Thymus (tissue), 11 donors: ENCODE measurements around the gene TMEM47. TPM values are rescaled to one million over a fixed set of nuclear protein-coding genes. Genes with fewer than 3 reads are reported as not detected.
A peak's percentile ranks its signal among the peaks of the same experiment; 100 is the strongest.

Source experiments
- DNase-seq, 9 donors: peaks; one replicate each; pipeline ENCODE4 v3.0.0-alpha.2; 2013; ENCODE audit warnings: low spot score in 9 of 9, low read depth in 6 of 9, missing footprints in 1 of 9
- H3K27ac ChIP-seq, 2 donors: one replicate each; pipeline ENCODE4 v1.5.1; 2013; ENCODE audit warnings: control low read depth in 1 of 2, low read depth in 1 of 2, low read length in 1 of 2, mild to moderate bottlenecking in 1 of 2, moderate library complexity in 1 of 2
- H3K27me3 ChIP-seq, 2 donors: one replicate each; pipeline ENCODE4 v1.5.1; 2013; ENCODE audit warnings: low read length in 1 of 2; ENCODE audit not compliant: control insufficient read depth in 2 of 2, insufficient read depth in 1 of 2
- H3K36me3 ChIP-seq, 2 donors: one replicate each; pipeline ENCODE4 v1.5.1; 2013; ENCODE audit warnings: low read length in 1 of 2, mild to moderate bottlenecking in 1 of 2, moderate library complexity in 1 of 2; ENCODE audit not compliant: control insufficient read depth in 2 of 2, insufficient read depth in 2 of 2
- H3K4me1 ChIP-seq, 2 donors: one replicate each; pipeline ENCODE4 v1.5.1; 2013; ENCODE audit warnings: low read length in 2 of 2; ENCODE audit not compliant: control insufficient read depth in 2 of 2, insufficient read depth in 2 of 2
- H3K4me3 ChIP-seq, 2 donors: one replicate each; pipeline ENCODE4 v1.5.1; 2013; ENCODE audit warnings: low read length in 2 of 2, control low read depth in 1 of 2, mild to moderate bottlenecking in 1 of 2
- H3K9me3 ChIP-seq, 2 donors: one replicate each; pipeline ENCODE4 v1.5.1; 2013; ENCODE audit warnings: low read length in 1 of 2, mild to moderate bottlenecking in 1 of 2; ENCODE audit not compliant: control insufficient read depth in 2 of 2, insufficient read depth in 1 of 2
- WGBS: extraction: QIAGEN DNeasy Blood & Tissue Kit; methylation state at CpG from one replicate; pipeline ENCODE4 v1.1.7; 2013; 5-methylcytosine and 5-hydroxymethylcytosine counted together
- polyA plus RNA-seq: library from polyadenylated mRNA; stranded (reverse); fragments of 200-250 nt; gene quantifications from one replicate; pipeline ENCODE4 v1.2.3, GENCODE V29; 2013
- total RNA-seq: library from RNA; stranded (reverse); fragments of 120-200 nt; gene quantifications from one replicate; pipeline ENCODE4 v1.2.4, GENCODE V29; 2013
- donor health status: healthy.

TMEM47 gene
- total and polyA plus RNA-seq, 2 donors, result 2.7 to 7.4 TPM

DNA sequence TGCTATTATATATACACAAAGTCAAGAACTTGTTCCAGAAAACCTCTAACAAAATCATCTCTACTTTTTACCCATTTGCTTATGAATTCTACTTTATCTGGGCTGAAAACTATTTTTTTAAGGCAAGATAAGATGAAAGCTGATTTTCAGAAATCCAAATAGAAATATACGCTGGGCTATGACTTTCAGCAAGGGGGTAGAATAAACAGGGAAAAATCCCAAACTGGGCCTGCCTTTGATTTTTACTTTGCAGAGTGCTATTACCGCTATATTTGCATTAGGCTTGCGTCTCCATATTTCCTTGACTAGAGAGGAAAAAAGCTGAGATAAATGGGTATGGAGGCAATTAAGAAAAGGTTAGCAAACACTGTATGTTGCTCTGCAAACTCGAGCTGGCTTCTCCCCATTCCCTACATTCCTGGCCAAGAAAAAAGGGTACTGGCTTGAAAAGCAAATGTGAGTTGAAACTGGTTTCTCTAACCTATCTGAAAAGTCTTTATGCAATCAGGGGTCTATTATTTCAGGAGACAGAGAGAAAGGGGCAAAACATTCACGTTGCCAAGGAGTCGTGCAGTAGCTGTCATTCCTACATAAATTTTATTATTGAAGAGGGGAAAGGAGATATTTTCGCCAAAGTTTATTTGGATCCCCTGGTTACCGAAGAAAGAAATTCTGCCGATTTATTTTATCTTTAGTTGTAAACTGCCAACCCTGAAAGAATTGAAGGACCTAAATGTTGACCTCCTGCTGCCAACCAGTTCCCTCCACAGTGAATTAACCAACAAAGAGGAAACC lies 2.2 kb downstream of the TMEM47 start:
- no peaks in the 10 kb centered on the region for H3K4me1 ChIP-seq
- H3K9me3 ChIP-seq, result no peaks in the 10 kb centered on the region
- no peak overlapping the region for H3K27ac ChIP-seq
- no peak for DNase-seq
- peaks cover 4 to 23% of the 10 kb centered on the region in 2 donors for H3K27me3 ChIP-seq
- no peak overlapping the region for H3K4me3 ChIP-seq
- WGBS, result 37% methylated on average over 9 of the region's 9 CpGs
- H3K36me3 ChIP-seq, result no peaks in the 10 kb centered on the region

DNA sequence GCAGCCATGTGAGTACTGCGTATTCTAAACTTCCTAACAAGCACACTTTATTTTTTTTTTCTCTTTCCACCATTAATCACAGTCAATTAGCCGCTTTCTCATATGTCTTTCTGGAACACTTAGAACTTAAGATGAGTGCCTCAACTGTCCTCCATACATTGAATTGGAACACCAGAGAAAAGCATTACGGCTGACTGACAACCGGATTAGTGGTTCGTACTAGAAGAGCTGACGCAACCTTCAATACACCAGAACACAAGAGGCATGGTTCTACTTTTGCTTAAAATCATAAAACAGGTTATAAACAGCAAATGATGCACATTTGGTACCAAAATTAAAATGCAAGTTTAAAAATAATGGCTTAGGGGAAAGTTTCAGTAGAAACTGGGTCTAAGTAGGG lies 3.3 kb downstream of the TMEM47 start:
- no peak for DNase-seq
- H3K4me3 ChIP-seq, result no peak overlapping the region

DNA sequence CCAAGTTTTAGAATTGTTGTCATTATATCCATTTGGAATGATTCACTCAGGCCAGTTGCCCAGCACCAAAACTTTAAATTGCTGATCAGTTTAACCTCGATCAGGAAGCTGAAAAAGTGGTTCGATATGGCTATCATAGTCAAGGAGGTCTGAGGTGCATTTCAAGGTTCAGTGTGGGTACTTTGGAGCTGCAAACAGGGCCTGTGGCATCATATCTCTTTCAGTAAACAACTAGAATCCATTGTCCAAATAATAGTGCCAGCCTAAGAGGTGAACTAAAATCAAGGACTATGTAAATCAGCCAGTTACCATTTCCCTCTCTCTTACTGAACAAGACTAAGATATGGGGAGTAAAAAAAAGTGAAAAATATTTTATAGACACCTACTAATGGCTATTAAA lies 14.2 kb downstream of the TMEM47 start:
- 85% methylated on average over 2 of the region's 2 CpGs for WGBS
- no peaks in the 10 kb centered on the region for H3K4me1 ChIP-seq

More for the DNA sequence above, 3.3 kb downstream of the TMEM47 start:
- no peak overlapping the region for H3K27ac ChIP-seq
- H3K27me3 ChIP-seq, result peaks cover 4 to 23% of the 10 kb centered on the region in 2 donors
- no peaks in the 10 kb centered on the region for H3K4me1 ChIP-seq
- WGBS, result 78% methylated on average over 6 of the region's 6 CpGs
- H3K9me3 ChIP-seq, result no peaks in the 10 kb centered on the region
- no peaks in the 10 kb centered on the region for H3K36me3 ChIP-seq

DNA sequence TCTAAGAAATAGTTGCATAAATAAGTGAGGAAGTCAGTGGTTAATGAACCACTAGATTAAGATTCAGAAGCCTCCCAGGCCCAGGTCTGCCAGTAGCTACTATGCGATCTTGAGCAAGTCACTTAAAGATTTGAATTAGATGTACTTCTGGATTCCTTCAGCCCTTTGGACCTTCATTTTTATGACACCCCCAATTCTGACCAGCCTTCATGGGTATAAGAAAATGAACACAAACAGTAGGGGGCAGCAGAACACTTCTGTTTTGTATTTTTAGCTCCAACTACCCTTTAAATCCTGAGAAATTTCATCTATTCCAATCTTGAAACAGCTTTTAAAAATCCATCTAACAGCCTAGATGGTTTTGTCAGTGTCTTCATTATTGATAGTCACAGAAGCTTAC lies 19.0 kb downstream of the TMEM47 start:
- H3K27ac ChIP-seq, result no peak overlapping the region
- DNase-seq, result peak in 1 of 9 donors; percentile 6
- no peak overlapping the region for H3K4me3 ChIP-seq
- WGBS, result 96% methylated on average over 1 of the region's 1 CpG
- no peaks in the 10 kb centered on the region for H3K9me3 ChIP-seq
- H3K36me3 ChIP-seq, result no peaks in the 10 kb centered on the region
- H3K27me3 ChIP-seq, result no peaks in the 10 kb centered on the region
- H3K4me1 ChIP-seq, result no peaks in the 10 kb centered on the region

More for the DNA sequence above, 14.2 kb downstream of the TMEM47 start:
- no peaks in the 10 kb centered on the region for H3K9me3 ChIP-seq
- H3K4me3 ChIP-seq, result no peak overlapping the region
- H3K27ac ChIP-seq, result no peak overlapping the region
- no peaks in the 10 kb centered on the region for H3K27me3 ChIP-seq
- DNase-seq, result no peak
- H3K36me3 ChIP-seq, result no peaks in the 10 kb centered on the region

DNA sequence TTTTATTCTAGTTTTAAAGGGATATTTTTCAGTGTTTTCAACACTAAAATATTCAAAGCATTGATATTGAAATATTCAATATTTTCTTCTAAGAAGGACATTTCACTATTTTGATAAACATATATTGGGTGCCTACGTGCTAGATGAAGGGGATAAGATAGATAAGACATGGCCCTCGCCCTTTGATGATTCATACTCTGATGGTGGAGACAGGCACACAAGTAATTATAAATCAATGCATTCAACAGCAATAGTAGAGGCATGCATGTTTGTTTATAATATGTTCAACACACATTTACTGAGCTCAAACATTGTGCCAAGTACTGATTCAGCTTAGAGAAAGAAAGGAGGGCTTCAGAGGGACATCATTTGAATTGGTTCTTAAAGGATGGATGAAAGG lies 22.7 kb downstream of the TMEM47 start:
- Histone ChIP-seq H3K4me3 (no peak overlapping the region), H3K27ac (no peak overlapping the region), H3K4me1 (no peaks in the 10 kb centered on the region), H3K9me3 (no peaks in the 10 kb centered on the region), H3K36me3 (no peaks in the 10 kb centered on the region), H3K27me3 (no peaks in the 10 kb centered on the region)
- 79% methylated on average over 2 of the region's 2 CpGs for WGBS
- no peak for DNase-seq

DNA sequence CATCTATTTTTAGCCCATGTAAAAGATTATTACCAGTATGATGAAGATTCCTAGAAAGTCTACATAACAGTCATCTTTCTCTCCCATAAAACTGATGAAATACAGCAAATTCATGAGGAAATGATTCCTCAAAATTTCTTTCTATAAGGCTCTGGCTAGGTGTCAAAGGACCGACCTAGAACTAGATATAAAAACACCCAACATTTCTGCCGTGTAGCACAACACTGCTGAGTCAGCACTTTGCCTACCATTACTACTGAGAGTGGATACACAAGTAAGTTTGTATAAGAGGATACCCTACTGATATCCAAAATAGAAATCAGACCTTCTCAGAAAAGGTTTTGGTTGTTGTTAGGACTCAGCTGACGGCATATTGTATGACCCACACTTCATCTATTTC lies 24.7 kb downstream of the TMEM47 start:
- DNase-seq, result no peak
- WGBS, result 88% methylated on average over 3 of the region's 3 CpGs
- Histone ChIP-seq H3K36me3 (no peaks in the 10 kb centered on the region), H3K27me3 (no peaks in the 10 kb centered on the region), H3K9me3 (no peaks in the 10 kb centered on the region), H3K4me3 (no peak overlapping the region), H3K27ac (no peak overlapping the region), H3K4me1 (no peaks in the 10 kb centered on the region)

DNA sequence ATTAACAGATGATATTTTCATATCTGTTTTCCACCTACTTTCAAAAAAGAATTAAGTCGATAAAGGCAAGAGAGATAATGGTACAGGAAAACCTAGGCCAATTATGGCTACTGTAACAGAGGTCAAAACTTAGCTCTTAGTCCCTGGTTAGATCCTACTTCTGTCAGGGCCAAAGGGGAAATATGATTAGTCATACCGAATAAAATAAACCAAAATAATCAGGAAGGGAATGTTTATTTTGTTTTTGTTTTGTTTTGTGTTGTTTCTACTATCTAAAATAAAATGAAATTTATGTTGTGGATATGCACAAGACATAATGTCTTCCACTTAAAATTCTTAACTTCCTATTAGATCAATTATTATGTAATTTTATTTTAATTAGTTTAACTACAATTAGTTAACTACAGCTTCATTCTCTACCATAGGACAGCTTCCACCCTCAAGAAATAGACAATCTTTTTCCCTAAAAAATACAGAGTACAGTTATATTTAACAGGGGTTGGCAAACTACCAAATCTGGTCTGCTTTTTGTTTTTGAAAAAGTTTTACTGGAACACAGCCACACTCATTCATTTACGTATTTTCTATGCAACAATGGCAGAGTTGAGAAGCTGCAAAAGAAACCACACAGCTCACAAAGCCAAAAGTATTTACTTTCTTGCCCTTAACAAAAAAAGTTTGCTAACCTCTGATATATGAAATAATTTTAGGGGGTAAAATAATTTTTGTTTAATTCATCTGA lies 25.4 kb downstream of the TMEM47 start:
- no peaks in the 10 kb centered on the region for H3K36me3 ChIP-seq
- no peak overlapping the region for H3K4me3 ChIP-seq
- DNase-seq, result no peak
- H3K27ac ChIP-seq, result no peak overlapping the region
- no peaks in the 10 kb centered on the region for H3K9me3 ChIP-seq
- H3K4me1 ChIP-seq, result no peaks in the 10 kb centered on the region
- WGBS, result 89% methylated on average over 3 of the region's 3 CpGs
- H3K27me3 ChIP-seq, result no peaks in the 10 kb centered on the region

DNA sequence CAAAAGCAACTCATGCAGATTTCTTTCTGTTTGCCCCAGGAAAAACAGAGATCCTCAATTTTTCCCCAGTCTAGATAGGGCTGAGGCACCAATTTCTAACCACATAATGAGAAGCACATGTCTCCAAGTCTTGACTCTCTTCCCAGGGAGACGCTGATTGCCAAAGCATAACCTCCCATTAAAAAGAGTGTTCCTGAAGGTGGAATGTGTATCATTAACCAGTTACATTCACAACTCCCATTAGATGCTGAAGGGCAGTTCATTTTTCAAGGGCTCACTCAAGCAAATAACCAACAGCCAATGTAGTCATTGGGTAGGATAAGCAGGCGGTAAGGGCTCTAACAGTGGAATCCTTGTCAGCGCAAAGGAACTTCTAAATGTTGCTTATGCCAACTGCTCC lies 27.5 kb downstream of the TMEM47 start:
- no peak overlapping the region for H3K27ac ChIP-seq
- H3K9me3 ChIP-seq, result no peaks in the 10 kb centered on the region
- H3K36me3 ChIP-seq, result no peaks in the 10 kb centered on the region
- 96% methylated on average over 3 of the region's 3 CpGs for WGBS
- H3K4me1 ChIP-seq, result no peaks in the 10 kb centered on the region
- DNase-seq, result no peak
- no peaks in the 10 kb centered on the region for H3K27me3 ChIP-seq
- H3K4me3 ChIP-seq, result no peak overlapping the region

DNA sequence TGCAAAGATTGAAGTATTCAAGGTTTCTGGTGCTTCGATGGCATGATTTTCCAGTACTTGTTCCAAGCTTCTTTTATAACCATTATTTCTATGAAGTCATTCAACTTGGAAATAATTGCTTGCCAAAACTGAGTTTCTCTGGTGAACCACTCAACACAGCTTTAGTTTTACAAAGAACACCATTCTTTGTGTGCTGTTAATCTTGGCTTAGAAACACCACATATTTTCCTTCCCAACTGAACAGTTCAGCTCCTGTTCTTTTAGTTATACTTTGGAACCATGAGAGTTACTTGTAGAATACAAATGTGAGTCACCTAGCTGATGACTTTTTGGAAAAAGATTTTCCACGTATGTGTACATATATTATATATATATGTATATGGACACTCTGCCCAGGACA lies 32.7 kb downstream of the TMEM47 start:
- Histone ChIP-seq H3K4me3 (no peak overlapping the region), H3K27me3 (no peaks in the 10 kb centered on the region), H3K4me1 (no peaks in the 10 kb centered on the region), H3K27ac (no peak overlapping the region), H3K36me3 (no peaks in the 10 kb centered on the region), H3K9me3 (no peaks in the 10 kb centered on the region)
- DNase-seq, result no peak
- 92% methylated on average over 2 of the region's 2 CpGs for WGBS
